Ishikawa (cell line): ENCODE data around the gene ANXA2R.

Source experiments
- CEBPB ChIP-seq: IDR thresholded peaks from 2 replicates; pipeline ENCODE4 v1.6.1; 2012
- CREB1 ChIP-seq: IDR thresholded peaks from 2 replicates; pipeline ENCODE4 v1.6.1; 2012; ENCODE audit warnings: low read depth
- EGR1 ChIP-seq: IDR thresholded peaks from 2 replicates; pipeline ENCODE4 v1.6.1; 2012
- EP300 ChIP-seq: IDR thresholded peaks from 2 replicates; pipeline ENCODE4 v1.6.1; 2012; ENCODE audit warnings: borderline replicate concordance
- FOXM1 ChIP-seq: IDR thresholded peaks from 2 replicates; pipeline ENCODE4 v1.6.1; 2012; ENCODE audit warnings: low read depth, borderline replicate concordance
- MAX ChIP-seq: IDR thresholded peaks from 2 replicates; pipeline ENCODE4 v1.6.1; 2012
- NFIC ChIP-seq: IDR thresholded peaks from 2 replicates; pipeline ENCODE4 v1.6.1; 2012
- RAD21 ChIP-seq: IDR thresholded peaks from 2 replicates; pipeline ENCODE4 v1.6.1; 2012; ENCODE audit warnings: low read depth
- TAF1 ChIP-seq: IDR thresholded peaks from 2 replicates; pipeline ENCODE4 v1.6.1; 2012; ENCODE audit warnings: low read depth, mild to moderate bottlenecking
- TCF12 ChIP-seq: IDR thresholded peaks from 2 replicates; pipeline ENCODE4 v1.6.1; 2012; ENCODE audit warnings: low read depth
- TEAD4 ChIP-seq: IDR thresholded peaks from 2 replicates; pipeline ENCODE4 v1.6.1; 2012
- USF1 ChIP-seq: IDR thresholded peaks from 2 replicates; pipeline ENCODE4 v1.6.1; 2012
- YY1 ChIP-seq: IDR thresholded peaks from 2 replicates; pipeline ENCODE4 v1.6.1; 2012; ENCODE audit warnings: low read depth
- ZBTB7A ChIP-seq: IDR thresholded peaks from 2 replicates; pipeline ENCODE4 v1.6.1; 2012; ENCODE audit warnings: low read depth
- TF ChIP-seq, protein P1 (sequence below): IDR thresholded peaks from 2 replicates; pipeline ENCODE4 v1.6.1; 2012; ENCODE audit warnings: low read depth, mild to moderate bottlenecking

Gene ANXA2R, protein sequence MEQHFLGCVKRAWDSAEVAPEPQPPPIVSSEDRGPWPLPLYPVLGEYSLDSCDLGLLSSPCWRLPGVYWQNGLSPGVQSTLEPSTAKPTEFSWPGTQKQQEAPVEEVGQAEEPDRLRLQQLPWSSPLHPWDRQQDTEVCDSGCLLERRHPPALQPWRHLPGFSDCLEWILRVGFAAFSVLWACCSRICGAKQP

GRCh38 chr5:43040287-43041098 lies at the start of gene ANXA2R:
ANXA2R (minus strand) TSS chr5:43040319; CDS start chr5:43040046, 273 bp downstream.
- peak; percentile 79 for TF ChIP-seq RAD21
- TF ChIP-seq TEAD4: 0 out of 2 replicates have a peak, but pooled peaks have one; percentile 15
- TF ChIP-seq MAX: peak; percentile 79
- no peak for TF ChIP-seq USF1
- TF ChIP-seq EGR1: no peak
- no peak for TF ChIP-seq TCF12
- peak; percentile 34; the same call in 1 of the 2 replicates for TF ChIP-seq YY1
- no peak for TF ChIP-seq FOXM1

GRCh38 chr5:43085453-43085852 lies 45.3 kb upstream of the ANXA2R start:
- no peak for TF ChIP-seq RAD21
- TF ChIP-seq CREB1: no peak
- TF ChIP-seq EGR1: no peak
- TF ChIP-seq ZBTB7A: no peak
- TF ChIP-seq MAX: no peak
- no peak for TF ChIP-seq NFIC
- no peak for TF ChIP-seq EP300
- TF ChIP-seq, protein P1, sequence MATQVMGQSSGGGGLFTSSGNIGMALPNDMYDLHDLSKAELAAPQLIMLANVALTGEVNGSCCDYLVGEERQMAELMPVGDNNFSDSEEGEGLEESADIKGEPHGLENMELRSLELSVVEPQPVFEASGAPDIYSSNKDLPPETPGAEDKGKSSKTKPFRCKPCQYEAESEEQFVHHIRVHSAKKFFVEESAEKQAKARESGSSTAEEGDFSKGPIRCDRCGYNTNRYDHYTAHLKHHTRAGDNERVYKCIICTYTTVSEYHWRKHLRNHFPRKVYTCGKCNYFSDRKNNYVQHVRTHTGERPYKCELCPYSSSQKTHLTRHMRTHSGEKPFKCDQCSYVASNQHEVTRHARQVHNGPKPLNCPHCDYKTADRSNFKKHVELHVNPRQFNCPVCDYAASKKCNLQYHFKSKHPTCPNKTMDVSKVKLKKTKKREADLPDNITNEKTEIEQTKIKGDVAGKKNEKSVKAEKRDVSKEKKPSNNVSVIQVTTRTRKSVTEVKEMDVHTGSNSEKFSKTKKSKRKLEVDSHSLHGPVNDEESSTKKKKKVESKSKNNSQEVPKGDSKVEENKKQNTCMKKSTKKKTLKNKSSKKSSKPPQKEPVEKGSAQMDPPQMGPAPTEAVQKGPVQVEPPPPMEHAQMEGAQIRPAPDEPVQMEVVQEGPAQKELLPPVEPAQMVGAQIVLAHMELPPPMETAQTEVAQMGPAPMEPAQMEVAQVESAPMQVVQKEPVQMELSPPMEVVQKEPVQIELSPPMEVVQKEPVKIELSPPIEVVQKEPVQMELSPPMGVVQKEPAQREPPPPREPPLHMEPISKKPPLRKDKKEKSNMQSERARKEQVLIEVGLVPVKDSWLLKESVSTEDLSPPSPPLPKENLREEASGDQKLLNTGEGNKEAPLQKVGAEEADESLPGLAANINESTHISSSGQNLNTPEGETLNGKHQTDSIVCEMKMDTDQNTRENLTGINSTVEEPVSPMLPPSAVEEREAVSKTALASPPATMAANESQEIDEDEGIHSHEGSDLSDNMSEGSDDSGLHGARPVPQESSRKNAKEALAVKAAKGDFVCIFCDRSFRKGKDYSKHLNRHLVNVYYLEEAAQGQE: no peak
- no peak for TF ChIP-seq TCF12
- TF ChIP-seq FOXM1: no peak
- no peak for TF ChIP-seq YY1
- no peak for TF ChIP-seq USF1
- no peak for TF ChIP-seq TAF1
- no peak for TF ChIP-seq TEAD4
- no peak for TF ChIP-seq CEBPB

DNA sequence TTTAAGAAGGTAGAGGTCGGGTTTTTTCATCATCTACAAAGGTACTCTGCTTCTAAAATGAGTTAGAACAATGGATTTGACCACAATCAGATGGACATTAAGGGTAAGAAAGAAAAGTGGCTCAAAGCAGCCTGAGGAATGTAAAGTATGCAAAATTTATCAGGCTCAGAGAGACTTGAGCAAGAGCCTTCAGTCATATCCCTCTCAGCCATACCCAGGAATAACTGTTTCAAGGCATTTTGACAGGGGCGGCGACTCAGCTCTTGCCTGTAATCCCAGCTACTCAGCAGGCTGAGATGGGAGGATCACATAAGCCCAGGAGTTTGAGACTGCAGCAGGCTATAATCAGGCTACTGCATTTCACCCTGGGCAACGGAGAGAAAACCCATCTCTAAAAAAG lies 38.8 kb upstream of the ANXA2R start:
- TF ChIP-seq RAD21 (no peak), CREB1 (no peak), TEAD4 (no peak), EGR1 (no peak), MAX (no peak), TCF12 (no peak), ZBTB7A (no peak), YY1 (no peak), USF1 (no peak), CEBPB (no peak)
- TF ChIP-seq, protein P1: no peak

DNA sequence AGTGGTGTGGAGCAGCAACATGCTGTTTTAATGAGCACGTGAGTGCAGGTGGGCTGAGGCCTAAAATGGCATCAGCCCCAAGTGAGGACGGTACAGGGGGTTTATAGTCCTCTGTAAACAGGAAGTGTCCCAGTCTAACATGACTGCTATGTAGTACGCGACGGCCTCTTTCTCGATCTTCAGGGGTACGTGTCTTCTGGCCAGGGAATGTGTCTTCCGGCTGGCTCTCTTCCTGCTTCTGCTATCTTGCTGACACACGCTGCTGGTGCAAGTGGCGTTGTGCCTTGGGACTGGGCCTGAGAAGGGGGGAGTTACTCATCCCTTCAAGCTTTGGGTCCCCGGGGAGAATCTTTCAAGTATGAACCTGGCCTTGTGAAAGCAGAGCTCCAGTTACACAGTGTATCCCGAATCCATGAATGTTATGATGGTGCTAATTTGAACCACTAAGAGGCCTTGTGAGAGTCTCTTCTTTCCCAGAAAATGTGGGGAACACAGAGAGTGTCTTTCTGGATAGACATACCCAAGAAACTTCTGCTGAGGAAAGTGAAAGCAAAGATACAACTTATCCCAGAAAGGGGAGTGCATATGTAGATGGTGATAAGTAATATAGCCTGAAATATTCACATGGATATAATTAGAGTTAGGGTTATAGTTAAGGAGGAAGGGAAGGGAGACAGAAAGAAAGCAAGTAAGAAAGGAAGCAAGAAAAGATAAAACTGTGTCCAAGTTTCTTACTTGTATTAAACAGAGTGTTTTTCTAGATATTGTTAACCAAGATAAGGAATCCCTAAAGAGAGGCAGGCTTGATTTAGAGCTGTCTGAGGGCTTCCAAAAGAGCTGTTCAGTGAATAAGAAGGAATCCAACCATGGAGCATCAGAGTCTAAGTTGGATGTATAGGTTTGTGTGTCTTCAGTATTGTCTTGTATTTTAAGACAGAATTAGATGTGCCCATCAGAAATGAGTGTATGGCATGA lies 35.5 kb upstream of the ANXA2R start:
- TF ChIP-seq ZBTB7A (no peak), RAD21 (no peak), TCF12 (no peak), NFIC (no peak), MAX (no peak), FOXM1 (no peak), CEBPB (no peak), TEAD4 (no peak), EGR1 (no peak), EP300 (no peak), CREB1 (no peak), YY1 (no peak), TAF1 (no peak)
- TF ChIP-seq, protein P1: no peak
